Right lobe of liver (tissue), 6 donors: ENCODE measurements around the gene SYT6. TPM values are rescaled to one million over a fixed set of nuclear protein-coding genes. Genes with fewer than 3 reads are reported as not detected.

Experiments
- ATAC-seq, 4 donors: fragments of 200-7000 bp; cut with Tn5 transposase; one replicate each; pipeline ENCODE4 v1.9.1; 2020; ENCODE audit warnings: mild to moderate bottlenecking in 4 of 4, moderate library complexity in 4 of 4
- DNase-seq, 3 donors: peaks; one replicate each; pipeline ENCODE4 v3.0.0-alpha.2; 2020
- H3K27ac ChIP-seq, 3 donors: fragments of 200-600 bp; one replicate each; pipeline ENCODE4 v1.8.0; 2022
- H3K27me3 ChIP-seq, 2 donors: fragments of 200-600 bp; one replicate each; pipeline ENCODE4 v1.8.0; 2022
- H3K36me3 ChIP-seq, 4 donors: fragments of 200-600 bp; sonication (generic) in 1 of 4; one replicate each; pipeline versions ENCODE4 v1.5.1 to v1.8.0; 2017 to 2022; ENCODE audit warnings: control low read depth in 1 of 4
- H3K4me1 ChIP-seq, 4 donors: fragments of 200-600 bp; sonication (generic) in 1 of 4; one replicate each; pipeline versions ENCODE4 v1.5.1 to v1.8.0; 2017 to 2022; ENCODE audit warnings: control low read depth in 1 of 4
- H3K4me3 ChIP-seq, 3 donors: fragments of 200-600 bp; one replicate each; pipeline ENCODE4 v1.8.0; 2022
- H3K9me3 ChIP-seq, 4 donors: fragments of 200-600 bp; sonication (generic) in 1 of 4; one replicate each; pipeline versions ENCODE4 v1.5.1 to v1.8.0; 2017 to 2022; ENCODE audit warnings: control low read depth in 1 of 4
- CTCF ChIP-seq, 4 donors: fragments of 200-600 bp in 3 of 4; fragments of 450-650 bp in 1 of 4; IDR thresholded peaks; one replicate each; pipeline versions ENCODE4 v1.5.1 to v1.8.0; 2016 to 2022; ENCODE audit warnings: antibody characterized with exemption in 4 of 4, mild to moderate bottlenecking in 2 of 4
- POLR2A ChIP-seq: fragments of 450-650 bp; IDR thresholded peaks from one replicate; pipeline ENCODE4 v1.6.1; 2017; ENCODE audit warnings: antibody characterized with exemption, mild to moderate bottlenecking
- WGBS: methylation state at CpG from one replicate; pipeline ENCODE4 v1.1.6; 2018; ENCODE audit warnings: low coverage, low lambda C conversion rate; ENCODE audit not compliant: insufficient coverage; ENCODE audit errors: missing lambda C conversion rate; 5-methylcytosine and 5-hydroxymethylcytosine counted together
- intact Hi-C, 2 donors: fragments of 100-400 bp; cut with DNase I; formaldehyde crosslinking; loops; one replicate each; pipeline versions ENCODE4 v1.11.2 to v1.14.1; 2022
- total RNA-seq, 6 experiments: library from RNA; depleted of rRNA in 2 of 6; stranded (reverse); fragments of >200 nt in 2 of 6; fragmentation: NEBNext Ultra II Directional in 3 of 6; extraction: Animal tissue kit (Norgen Biotek cat#: 25700) in 3 of 6; gene quantifications; one replicate each; pipeline versions ENCODE4 v1.1.0 to v1.2.4, GENCODE V29; 2016 to 2023
- donor health status: DM: no; HTN: yes; CAD: no.
- donor health status: DM: no; HTN: no; CAD: no.
- donor health status: DM: no; HTN: no; CAD: no.
- donor health status: DM: no; HTN: yes; CAD: no.
- donor health status: DM: no; HTN: yes; CAD: no.

The SYT6 gene
- total RNA-seq, 6 experiments from 2014 or later, result not detected

DNA sequence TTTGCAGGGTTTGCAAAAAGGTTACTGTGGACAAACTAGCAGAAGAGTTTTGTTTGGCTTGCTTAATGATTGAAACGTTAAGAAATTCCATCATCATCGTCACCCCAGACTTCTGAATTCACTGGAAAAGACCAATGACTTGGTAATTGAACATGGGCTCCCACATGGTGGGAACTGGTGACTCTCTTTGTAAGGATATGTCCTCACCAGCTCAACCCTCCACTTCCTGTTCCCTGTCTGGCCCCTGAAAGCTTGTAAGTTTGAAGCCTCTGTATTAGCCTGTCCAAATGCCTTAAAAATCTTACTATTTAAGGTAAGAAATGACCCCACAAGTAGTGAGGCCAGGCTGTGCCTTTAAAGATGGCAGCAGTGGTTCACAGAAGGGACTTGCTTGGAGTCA is 9.7 kb downstream of the SYT6 start:
- Histone ChIP-seq H3K36me3 (no peaks in the 10 kb centered on the region), H3K4me3 (no peak overlapping the region), H3K27me3 (no peaks in the 10 kb centered on the region), H3K9me3 (no peaks in the 10 kb centered on the region), H3K27ac (no peak overlapping the region), H3K4me1 (no peaks in the 10 kb centered on the region)
- TF ChIP-seq POLR2A, result no peak
- whole genome bisulfite sequencing, result 64% methylated on average over 2 of the region's 2 CpGs
- DNase-seq (no peak), ATAC-seq (no peak)
- intact Hi-C loops, result no loop called here

- no peaks in the 10 kb centered on the region for H3K4me1 ChIP-seq
- intact Hi-C loops, result no loop called here
- WGBS, result 73% methylated on average over 8 of the region's 10 CpGs
- no peak overlapping the region for H3K27ac ChIP-seq
- TF ChIP-seq CTCF (IDR thresholded peaks at IDR 0.05), result no peak
- no peak for TF ChIP-seq POLR2A
- ATAC-seq, result no peak
- no peaks in the 10 kb centered on the region for H3K36me3 ChIP-seq
- H3K9me3 ChIP-seq, result no peaks in the 10 kb centered on the region
- no peak for DNase-seq
- H3K27me3 ChIP-seq, result no peaks in the 10 kb centered on the region
- no peak overlapping the region for H3K4me3 ChIP-seq
Measured at GRCh38 chr1:114139540-114139939, 14.1 kb downstream of the SYT6 start.

DNA sequence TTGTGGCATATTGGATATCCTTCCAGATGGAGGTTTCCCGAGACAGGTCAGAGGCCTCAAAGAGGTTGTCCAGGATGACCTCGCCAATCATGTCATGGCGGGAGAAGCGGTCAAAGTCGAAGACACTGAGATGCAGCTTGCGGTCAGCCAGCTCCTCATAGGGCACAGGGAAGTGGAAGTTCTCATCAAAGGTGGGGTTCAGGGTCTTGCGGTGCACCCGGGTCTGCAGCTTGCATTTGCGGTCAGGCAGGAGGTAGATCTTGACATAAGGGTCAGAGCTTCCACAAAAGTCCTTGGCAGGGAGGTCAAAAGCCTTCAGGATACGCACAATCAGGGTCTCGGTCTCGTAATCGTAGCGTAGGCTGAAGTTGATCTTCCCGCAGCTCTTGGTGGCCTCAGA is 16.2 kb downstream of the SYT6 start:
- H3K27ac ChIP-seq, result no peak overlapping the region
- no peaks in the 10 kb centered on the region for H3K4me1 ChIP-seq
- WGBS, result 83% methylated on average over 7 of the region's 15 CpGs
- DNase-seq (no peak), ATAC-seq (no peak)
- TF ChIP-seq CTCF (IDR thresholded peaks at IDR 0.05) (no peak), POLR2A (no peak)
- H3K27me3 ChIP-seq, result no peaks in the 10 kb centered on the region
- intact Hi-C loops, result no loop called here
- no peaks in the 10 kb centered on the region for H3K36me3 ChIP-seq
- H3K4me3 ChIP-seq, result no peak overlapping the region
- H3K9me3 ChIP-seq, result no peaks in the 10 kb centered on the region

- 86% methylated on average over 1 of the region's 7 CpGs for WGBS
- TF ChIP-seq POLR2A (no peak), CTCF (IDR thresholded peaks at IDR 0.05) (no peak)
- intact Hi-C loops, result no loop called here
- no peaks in the 10 kb centered on the region for H3K9me3 ChIP-seq
- no peak overlapping the region for H3K4me3 ChIP-seq
- H3K36me3 ChIP-seq, result no peaks in the 10 kb centered on the region
- H3K4me1 ChIP-seq, result no peaks in the 10 kb centered on the region
- ATAC-seq (no peak), DNase-seq (no peak)
- no peaks in the 10 kb centered on the region for H3K27me3 ChIP-seq
- H3K27ac ChIP-seq, result no peak overlapping the region
Measured at GRCh38 chr1:114135786-114136185, 17.9 kb downstream of the SYT6 start.

DNA sequence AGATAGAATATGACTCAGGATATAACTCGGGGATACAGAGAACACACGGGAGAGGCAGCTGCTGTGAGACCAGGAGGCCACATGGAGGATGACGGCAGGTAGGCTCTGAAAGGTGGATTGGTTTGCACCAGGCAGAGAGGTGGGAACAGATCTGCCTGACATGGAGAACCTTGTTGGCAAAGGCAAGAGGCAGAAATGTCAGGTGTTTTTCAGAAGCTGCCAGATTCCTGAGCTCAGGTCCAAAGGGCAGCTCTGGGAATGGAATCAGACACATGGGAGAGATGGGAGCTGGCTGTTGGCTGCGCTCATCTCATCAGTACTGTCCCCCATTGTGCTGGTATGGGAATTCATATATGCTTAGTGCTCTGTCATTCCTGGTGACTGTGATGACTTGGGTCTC is 19.2 kb downstream of the SYT6 start:
- ATAC-seq, result peak; percentile 55 to 86 (median 74)
- H3K36me3 ChIP-seq, result no peaks in the 10 kb centered on the region
- H3K27ac ChIP-seq, result no peak overlapping the region
- intact Hi-C loops, result loop anchor here in 1 of 2 donors (5.0 kb wide), 1 partner anchor 152 kb away; no protein-coding TSS in a partner anchor
- no peaks in the 10 kb centered on the region for H3K27me3 ChIP-seq
- H3K4me1 ChIP-seq, result no peaks in the 10 kb centered on the region
- TF ChIP-seq CTCF (IDR thresholded peaks at IDR 0.05) (no peak), POLR2A (no peak)
- DNase-seq, result no peak
- WGBS, result 56% methylated on average over 3 of the region's 4 CpGs
- H3K4me3 ChIP-seq, result no peak overlapping the region
- no peaks in the 10 kb centered on the region for H3K9me3 ChIP-seq
